H1 (cell line): ENCODE data around the gene OIP5. TPM values are rescaled to one million over a fixed set of nuclear protein-coding genes. Genes with fewer than 3 reads are reported as not detected.

Experiments used
- CTCF ChIA-PET: fragments of 300-600 bp; sonication (Branson Sonifier 250); formaldehyde crosslinking; loops from one replicate; lab custom pipeline; 2021; ENCODE audit not compliant: partially characterized antibody; lab: Charles Lee
- POLR2A ChIA-PET: fragments of 300-600 bp; sonication (Branson Sonifier 250); formaldehyde crosslinking; loops from one replicate; lab custom pipeline; 2021; ENCODE audit warnings: inconsistent platforms; ENCODE audit not compliant: partially characterized antibody; lab: Charles Lee
- DNase-seq, 2 experiments: peaks; one replicate each; pipeline versions ENCODE4 v3.0.0 to v3.0.0-alpha.2; 2010 to 2022; ENCODE audit warnings: low spot score in 2 of 2, low read depth in 1 of 2, mixed read lengths in 1 of 2
- FAIRE-seq: peaks from 2 replicates; lab custom pipeline; 2011; peaks lifted over from hg19 to GRCh38; lab: Jason Lieb, UNC
- H2AFZ ChIP-seq: 2 replicates; pipeline ENCODE4 v1.8.1; 2012; ENCODE audit warnings: low read length, inconsistent platforms
- H2AK5ac ChIP-seq: 2 replicates; pipeline ENCODE4 v1.6.1; 2013; ENCODE audit warnings: low read depth, low read length
- H2BK120ac ChIP-seq: replicated peaks from 2 replicates; pipeline ENCODE3; 2013; ENCODE audit warnings: low read depth, low read length, inconsistent platforms
- H2BK12ac ChIP-seq: 2 replicates; pipeline ENCODE4 v1.6.1; 2013; ENCODE audit warnings: low read depth, low read length
- H2BK15ac ChIP-seq: 2 replicates; pipeline ENCODE4 v1.6.1; 2013; ENCODE audit warnings: low read length
- H2BK20ac ChIP-seq: 2 replicates; pipeline ENCODE4 v1.6.1; 2013; ENCODE audit warnings: low read length
- H2BK5ac ChIP-seq: 2 replicates; pipeline ENCODE4 v1.6.1; 2013; ENCODE audit warnings: low read depth, low read length
- H3K14ac ChIP-seq: 2 replicates; pipeline ENCODE4 v1.6.1; 2013; ENCODE audit warnings: inconsistent platforms; ENCODE audit not compliant: insufficient read length
- H3K18ac ChIP-seq: 2 replicates; pipeline ENCODE4 v1.6.1; 2013; ENCODE audit warnings: low read length; ENCODE audit errors: extremely low read depth
- H3K23ac ChIP-seq: 2 replicates; pipeline ENCODE4 v1.6.1; 2013; ENCODE audit warnings: inconsistent platforms; ENCODE audit not compliant: insufficient read length
- H3K23me2 ChIP-seq: 2 replicates; pipeline ENCODE4 v1.6.1; 2013; ENCODE audit warnings: low read depth, low read length
- H3K27ac ChIP-seq: 2 replicates; pipeline ENCODE4 v1.6.1; 2011; ENCODE audit warnings: low read depth, low read length, inconsistent platforms
- H3K27me3 ChIP-seq, 4 experiments: replicated peaks in 1 of 4; 1 replicate in 1 of 4; 2 replicates in 3 of 4; pipeline versions ENCODE4 v1.6.1 to v1.8.1; 2011 to 2013; ENCODE audit warnings: low read length in 3 of 4, mild to moderate bottlenecking in 3 of 4, inconsistent platforms in 2 of 4, mixed read lengths in 2 of 4, moderate library complexity in 1 of 4; ENCODE audit not compliant: control insufficient read depth in 3 of 4, insufficient read depth in 3 of 4; ENCODE audit errors: extremely low read depth in 1 of 4
- H3K36me3 ChIP-seq, 4 experiments: 2 replicates each; pipeline versions ENCODE4 v1.6.1 to v1.8.1; 2011 to 2013; ENCODE audit warnings: mild to moderate bottlenecking in 4 of 4, low read length in 3 of 4, moderate library complexity in 2 of 4, control low read depth in 1 of 4, inconsistent platforms in 1 of 4; ENCODE audit not compliant: insufficient read depth in 4 of 4, control insufficient read depth in 2 of 4
- H3K4ac ChIP-seq: replicated peaks from 2 replicates; pipeline ENCODE3; 2013; ENCODE audit warnings: low read length, low read depth, mixed read lengths, inconsistent platforms; ENCODE audit not compliant: insufficient read length
- H3K4me1 ChIP-seq, 4 experiments: replicated peaks in 1 of 4; 1 replicate in 1 of 4; 2 replicates in 3 of 4; pipeline versions ENCODE4 v1.6.1 to v1.8.1; 2011 to 2013; ENCODE audit warnings: low read length in 3 of 4, inconsistent platforms in 2 of 4, mixed read lengths in 1 of 4; ENCODE audit not compliant: insufficient read depth in 4 of 4, control insufficient read depth in 3 of 4
- H3K4me2 ChIP-seq, 2 experiments: 2 replicates each; pipeline versions ENCODE4 v1.6.1 to v1.8.1; 2011 to 2013; ENCODE audit warnings: low read depth in 2 of 2, low read length in 2 of 2, control low read depth in 1 of 2, inconsistent platforms in 1 of 2, mild to moderate bottlenecking in 1 of 2; ENCODE audit not compliant: insufficient read depth in 1 of 2
- H3K4me3 ChIP-seq, 4 experiments: fragments of 200-600, 300-600 bp in 1 of 4; sonication (generic), shearing (Covaris generic), sonication (Bioruptor Twin) in 1 of 4; 2 replicates each; pipeline versions ENCODE4 v1.5.1 to v1.8.1; 2011 to 2016; ENCODE audit warnings: low read length in 4 of 4, low read depth in 3 of 4, control low read depth in 2 of 4, inconsistent platforms in 2 of 4, mild to moderate bottlenecking in 2 of 4, mixed read lengths in 1 of 4, moderate library complexity in 1 of 4; ENCODE audit not compliant: insufficient read depth in 2 of 4; ENCODE audit errors: extremely low read depth in 1 of 4
- H3K56ac ChIP-seq: replicated peaks from 2 replicates; pipeline ENCODE3; 2013; ENCODE audit warnings: low read depth, mild to moderate bottlenecking, mixed read lengths, low read length, inconsistent platforms; ENCODE audit not compliant: insufficient read length
- H3K79me1 ChIP-seq: 2 replicates; pipeline ENCODE4 v1.6.1; 2013; ENCODE audit warnings: low read depth, low read length, control low read depth
- H3K79me2 ChIP-seq, 2 experiments: 2 replicates each; pipeline versions ENCODE4 v1.6.1 to v1.8.1; 2012 to 2013; ENCODE audit warnings: low read length in 2 of 2, mild to moderate bottlenecking in 2 of 2, inconsistent platforms in 1 of 2; ENCODE audit not compliant: insufficient read depth in 2 of 2, control insufficient read depth in 1 of 2
- H3K9ac ChIP-seq, 4 experiments: replicated peaks in 1 of 4; 1 replicate in 1 of 4; 2 replicates in 3 of 4; pipeline versions ENCODE4 v1.6.1 to v1.8.1; 2011 to 2013; ENCODE audit warnings: low read depth in 3 of 4, low read length in 3 of 4, control low read depth in 2 of 4, mild to moderate bottlenecking in 2 of 4, moderate library complexity in 2 of 4, inconsistent platforms in 1 of 4; ENCODE audit errors: extremely low read depth in 1 of 4
- H3K9me3 ChIP-seq, 2 experiments: 2 replicates each; pipeline versions ENCODE4 v1.6.1 to v1.8.1; 2012 to 2013; ENCODE audit warnings: mild to moderate bottlenecking in 2 of 2, moderate library complexity in 2 of 2, control low read depth in 1 of 2, inconsistent platforms in 1 of 2, low read depth in 1 of 2, low read length in 1 of 2, mixed read lengths in 1 of 2; ENCODE audit not compliant: insufficient read depth in 2 of 2
- H4K20me1 ChIP-seq, 2 experiments: replicated peaks in 1 of 2; 2 replicates each; pipeline versions ENCODE3 to v1.8.1; 2011 to 2013; ENCODE audit warnings: inconsistent platforms in 2 of 2, low read length in 2 of 2, mild to moderate bottlenecking in 1 of 2; ENCODE audit not compliant: insufficient read depth in 2 of 2, control insufficient read depth in 1 of 2
- H4K5ac ChIP-seq: 2 replicates; pipeline ENCODE4 v1.6.1; 2013; ENCODE audit warnings: low read length, low read depth, mixed read lengths, inconsistent platforms; ENCODE audit not compliant: insufficient read length
- H4K8ac ChIP-seq: 2 replicates; pipeline ENCODE4 v1.8.0; 2013; ENCODE audit warnings: mild to moderate bottlenecking, moderate library complexity, low read length, inconsistent platforms; ENCODE audit not compliant: insufficient read depth; ENCODE audit errors: extremely low read depth
- H4K91ac ChIP-seq: replicated peaks from 2 replicates; pipeline ENCODE3; 2013; ENCODE audit warnings: low read length, mixed read lengths, inconsistent platforms; ENCODE audit not compliant: insufficient read length
- JUN ChIP-seq: IDR thresholded peaks from 2 replicates; pipeline ENCODE4 v1.6.1; 2011; ENCODE audit warnings: low read depth, mild to moderate bottlenecking, improper control_type of control experiment, low read length
- RAD21 ChIP-seq, 2 experiments: IDR thresholded peaks in 1 of 2; conservative IDR thresholded peaks in 1 of 2; 2 replicates each; pipeline ENCODE4 v1.6.1; 2011; ENCODE audit warnings: low read depth in 2 of 2, low read length in 2 of 2, improper control_type of control experiment in 1 of 2, inconsistent platforms in 1 of 2, mild to moderate bottlenecking in 1 of 2, moderate library complexity in 1 of 2
- TAF1 ChIP-seq: IDR thresholded peaks from 2 replicates; pipeline ENCODE4 v1.6.1; 2011; ENCODE audit warnings: mild to moderate bottlenecking, low read depth, low read length
- WGBS, 2 experiments: shearing (Covaris generic) in 1 of 2; methylation state at CpG; one replicate each; pipeline versions ENCODE4 v1.1.6 to v1.1.7; 2013 to 2015; ENCODE audit warnings: low lambda C conversion rate in 2 of 2, mixed read lengths in 2 of 2, inconsistent platforms in 1 of 2, low coverage in 1 of 2, missing lambda C conversion rate in 1 of 2; ENCODE audit not compliant: insufficient replicate concordance in 2 of 2, insufficient coverage in 1 of 2, insufficient read length in 1 of 2; ENCODE audit errors: extremely low coverage in 1 of 2, missing lambda C conversion rate in 1 of 2; 5-methylcytosine and 5-hydroxymethylcytosine counted together
- polyA plus RNA-seq, 7 experiments: library from polyadenylated mRNA; depleted of rRNA in 3 of 7; stranded (reverse) in 5 of 7; unstranded in 2 of 7; fragments of >200 nt in 5 of 7; fragments of 200-250 nt in 2 of 7; gene quantifications; 1 replicate in 5 of 7; 2 replicates in 1 of 7; 4 replicates in 1 of 7; pipeline versions ENCODE4 v1.2.1 to v1.2.3, GENCODE V29; 2011 to 2013; ENCODE audit warnings: missing spikeins in 2 of 7, mixed read lengths in 2 of 7
- total RNA-seq: library from RNA; stranded (reverse); fragmentation: NEBNext Ultra II Directional; extraction: Animal tissue kit (Norgen Biotek cat#: 25700); gene quantifications from 2 replicates; pipeline ENCODE4 v1.2.1, GENCODE V29; 2021
- TF ChIP-seq, protein P1 (sequence below): IDR thresholded peaks from 2 replicates; pipeline ENCODE4 v1.6.1; 2012; ENCODE audit warnings: low read length, inconsistent platforms

The OIP5 gene
- total and polyA plus RNA-seq, 2 of the 8 experiments (the other 6 are each of a cell fraction or from before 2014, with no cell fraction given): 34.8 to 44.5 TPM

DNA sequence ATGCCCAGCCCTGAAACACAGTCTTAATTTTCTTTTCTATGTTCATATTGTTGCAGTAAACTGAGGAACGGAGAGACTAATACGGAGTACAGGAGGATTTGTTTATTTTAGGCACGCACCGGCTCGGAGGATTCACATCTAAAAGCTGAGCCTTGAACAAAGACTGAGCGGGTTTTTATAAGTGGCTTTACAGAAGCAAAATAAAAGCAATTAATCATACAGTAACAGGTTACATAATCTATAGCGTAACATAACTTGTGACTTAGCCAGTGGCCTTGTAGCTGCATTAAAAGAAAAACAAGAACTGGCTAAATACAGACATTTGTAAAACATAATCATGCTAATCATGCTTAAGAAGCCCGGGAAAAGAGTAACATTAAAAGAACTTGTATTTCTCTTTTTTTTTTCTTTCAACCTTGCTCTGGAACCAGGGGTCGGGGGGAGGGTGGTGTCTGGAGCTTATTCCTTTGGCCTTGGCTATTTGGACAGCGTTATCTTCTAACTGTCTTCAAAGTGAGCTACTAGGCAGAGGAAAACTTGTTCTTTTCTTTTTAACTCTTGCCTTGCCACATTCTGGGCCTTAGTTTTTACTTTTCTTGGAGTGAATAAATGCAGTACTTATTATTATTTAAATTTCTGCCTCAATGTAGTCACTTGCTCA is 17.8 kb upstream of the OIP5 start:
- Histone ChIP-seq H4K5ac (no peak overlapping the region), H3K14ac (no peak overlapping the region), H3K27me3 (no peaks in the 10 kb centered on the region), H3K4me2 (no peak overlapping the region), H3K23ac (no peak overlapping the region), H3K79me2 (no peaks in the 10 kb centered on the region), H3K79me1 (no peaks in the 10 kb centered on the region), H2AK5ac (no peak overlapping the region), H2BK5ac (no peak overlapping the region), H3K18ac (no peak overlapping the region), H3K27ac (no peak overlapping the region), H2BK15ac (no peak overlapping the region), H2BK120ac (no peak overlapping the region), H3K4me1 (no peaks in the 10 kb centered on the region), H3K36me3 (peaks cover 30 to 78% (median 61%) of the 10 kb centered on the region in 4 experiments), H2AFZ (no peak overlapping the region), H3K9me3 (no peaks in the 10 kb centered on the region), H4K20me1 (no peaks in the 10 kb centered on the region), H3K9ac (no peak overlapping the region), H3K56ac (no peak overlapping the region), H2BK20ac (no peak overlapping the region), H4K91ac (no peak overlapping the region), H3K4me3 (no peak overlapping the region), H4K8ac (no peak overlapping the region), H3K4ac (no peak overlapping the region), H2BK12ac (no peak overlapping the region), H3K23me2 (no peaks in the 10 kb centered on the region)
- ChIA-PET POLR2A (interaction anchor here (0.9 kb wide), 1 partner anchor 65 kb away, joined by 5 read pairs; no protein-coding TSS in a partner anchor), CTCF (interaction anchor here (0.5 to 1.2 kb wide), 4 partner anchors 9 to 50 kb away, joined by 3 read pairs; no protein-coding TSS in a partner anchor)
- no peak for DNase-seq
- no peak for FAIRE-seq
- TF ChIP-seq JUN (no peak), TAF1 (no peak), RAD21 (IDR thresholded peaks at IDR 0.05 in 1 of 2, conservative IDR thresholded peaks at IDR 0.05 in 1 of 2; ENCODE audit: low read depth in 2 of 2, low read length in 2 of 2) (no peak)
- TF ChIP-seq, protein P1, sequence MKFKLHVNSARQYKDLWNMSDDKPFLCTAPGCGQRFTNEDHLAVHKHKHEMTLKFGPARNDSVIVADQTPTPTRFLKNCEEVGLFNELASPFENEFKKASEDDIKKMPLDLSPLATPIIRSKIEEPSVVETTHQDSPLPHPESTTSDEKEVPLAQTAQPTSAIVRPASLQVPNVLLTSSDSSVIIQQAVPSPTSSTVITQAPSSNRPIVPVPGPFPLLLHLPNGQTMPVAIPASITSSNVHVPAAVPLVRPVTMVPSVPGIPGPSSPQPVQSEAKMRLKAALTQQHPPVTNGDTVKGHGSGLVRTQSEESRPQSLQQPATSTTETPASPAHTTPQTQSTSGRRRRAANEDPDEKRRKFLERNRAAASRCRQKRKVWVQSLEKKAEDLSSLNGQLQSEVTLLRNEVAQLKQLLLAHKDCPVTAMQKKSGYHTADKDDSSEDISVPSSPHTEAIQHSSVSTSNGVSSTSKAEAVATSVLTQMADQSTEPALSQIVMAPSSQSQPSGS: no peak
- WGBS, 2 experiments: 97% methylated on average over 10 of the region's 10 CpGs; no CpG with 5 or more reads in 1 of the 2 experiments
